ENCODE measurements around the gene PTPRN2. TPM values are rescaled to one million over a fixed set of nuclear protein-coding genes. Genes with fewer than 3 reads are reported as not detected.
"Not testable (repeated sequence)": the region's sequence is repeated elsewhere in the genome, so short reads cannot be mapped to it uniquely, and the experiment has no call there.

The PTPRN2 gene
- polyA plus RNA-seq, 1 donor, result 5.7 TPM

DNA sequence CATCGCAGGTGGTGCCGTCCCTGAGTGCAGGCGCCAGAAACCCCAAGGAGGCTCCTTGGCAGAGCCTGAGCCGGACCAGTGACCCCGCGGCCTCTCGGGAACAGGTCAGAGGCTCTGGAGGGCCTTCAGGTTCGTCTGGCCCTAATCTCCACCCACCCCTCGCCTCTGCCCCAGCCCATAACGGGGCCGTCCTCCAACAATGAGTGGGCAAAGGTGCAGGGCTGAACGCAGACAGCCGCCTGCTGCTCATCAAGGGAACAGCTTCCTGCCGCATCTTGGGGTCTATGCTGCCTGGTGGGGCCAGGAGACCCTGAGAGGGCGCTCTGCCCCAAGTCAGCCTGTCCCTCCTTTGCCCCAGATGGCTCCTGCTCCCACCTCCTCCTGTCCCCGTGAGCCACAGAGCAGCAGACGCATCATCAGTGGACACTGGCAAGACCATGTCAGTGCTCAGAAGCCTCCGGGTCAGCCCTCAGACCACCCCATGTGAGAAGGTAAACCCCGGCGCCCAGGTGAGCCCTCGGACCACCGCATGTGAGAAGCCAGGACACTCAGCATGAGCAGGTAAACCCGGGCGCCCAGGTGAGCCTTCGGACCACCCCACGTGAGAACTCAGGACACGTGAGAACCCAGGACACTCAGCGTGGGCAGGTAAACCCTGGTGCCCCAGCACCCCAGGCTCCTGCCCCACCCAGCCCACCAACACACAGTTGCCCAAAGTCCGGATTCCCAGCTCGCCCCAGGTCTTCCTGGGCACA is 142.0 kb downstream of the PTPRN2 start:
- DNase-seq, result no peak

GRCh38 chr7:158444501-158445420 is 142.9 kb downstream of the PTPRN2 start:
- DNase-seq, result no peak

DNA sequence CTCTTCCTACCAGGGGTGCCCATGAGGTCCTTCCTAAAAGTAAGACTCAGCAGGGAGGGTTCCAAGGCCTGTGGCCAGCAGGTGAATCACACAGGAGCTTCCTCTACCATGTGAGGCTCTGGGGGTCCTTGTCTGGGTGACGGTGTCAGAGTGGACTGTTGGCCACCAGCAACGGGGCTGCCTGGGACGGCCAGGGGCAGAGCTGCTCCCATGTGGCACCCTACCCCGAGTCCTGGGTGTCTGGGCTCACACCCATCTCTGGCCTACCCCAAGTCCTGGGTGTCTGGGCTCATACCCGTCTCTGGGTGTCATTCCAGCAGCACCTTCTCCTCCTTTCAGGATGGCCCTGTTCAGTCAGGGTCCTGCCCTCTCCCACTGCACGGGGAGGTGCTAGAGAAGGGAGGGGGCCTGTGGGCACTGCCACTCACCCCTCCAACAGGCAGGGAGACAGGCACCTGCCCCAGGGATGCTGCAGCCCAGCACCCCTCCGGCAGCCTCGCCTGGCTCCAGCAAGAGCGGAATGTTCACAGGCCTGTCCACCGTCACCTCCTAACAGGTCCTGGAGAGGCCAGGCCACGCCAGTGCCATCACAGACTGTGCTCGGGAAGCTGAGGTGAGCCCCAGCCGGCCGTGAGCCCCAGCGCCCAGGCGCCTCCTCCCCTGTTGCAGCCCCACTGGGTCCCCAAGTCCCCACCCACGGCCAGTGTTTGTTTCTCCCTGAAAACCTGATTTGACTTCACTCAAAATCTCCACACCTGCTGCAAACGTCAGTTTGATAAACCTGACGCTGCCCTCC is 143.7 kb downstream of the PTPRN2 start:
- DNase-seq, result no peak

- DNase-seq, result no peak
Observed at GRCh38 chr7:158443014-158443687, 144.5 kb downstream of the PTPRN2 start.

DNA sequence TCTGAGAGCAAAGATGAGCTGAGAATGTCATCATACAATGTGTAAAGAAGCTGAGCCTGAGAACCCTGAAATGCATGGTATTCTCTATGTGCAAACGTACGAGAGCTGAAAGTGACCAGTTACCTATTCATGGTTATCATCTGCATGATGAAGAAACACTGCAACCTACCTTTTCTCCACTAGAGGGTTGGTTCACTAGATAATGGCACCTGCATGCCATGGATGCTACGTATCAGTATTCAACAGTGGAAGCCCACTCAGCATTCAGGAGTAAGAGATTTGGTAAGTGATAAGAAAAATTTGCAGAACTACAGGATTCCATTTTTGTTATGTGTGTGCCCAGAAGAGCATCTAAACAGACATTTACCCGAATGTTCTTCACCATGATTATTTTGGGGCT is 145.4 kb downstream of the PTPRN2 start:
- no peak for DNase-seq

- no peak for DNase-seq
Observed at GRCh38 chr7:158439035-158439434, 148.6 kb downstream of the PTPRN2 start.

GRCh38 chr7:158432369-158433341 is 155.0 kb downstream of the PTPRN2 start:
- DNase-seq, result no peak

DNA sequence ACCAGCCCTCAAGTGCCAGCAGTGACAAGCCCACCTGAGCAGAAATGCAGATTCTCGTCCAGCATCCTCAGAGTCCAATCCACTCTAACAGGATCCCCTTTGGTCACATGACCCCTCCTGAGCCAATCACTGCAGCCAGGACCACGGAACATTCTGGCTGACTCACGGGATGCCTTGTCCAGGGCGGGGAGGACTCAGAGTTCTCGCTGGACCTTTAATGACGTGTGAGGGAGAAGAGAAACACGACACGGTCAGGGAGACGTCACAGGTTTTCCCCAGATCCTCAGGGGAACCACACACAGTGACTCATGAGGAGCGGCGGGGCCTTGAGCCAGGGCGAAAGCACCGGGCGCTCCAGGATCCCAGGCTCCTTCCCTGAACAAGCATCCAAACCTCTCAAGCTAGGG is 155.7 kb downstream of the PTPRN2 start:
- no peak for DNase-seq

DNA sequence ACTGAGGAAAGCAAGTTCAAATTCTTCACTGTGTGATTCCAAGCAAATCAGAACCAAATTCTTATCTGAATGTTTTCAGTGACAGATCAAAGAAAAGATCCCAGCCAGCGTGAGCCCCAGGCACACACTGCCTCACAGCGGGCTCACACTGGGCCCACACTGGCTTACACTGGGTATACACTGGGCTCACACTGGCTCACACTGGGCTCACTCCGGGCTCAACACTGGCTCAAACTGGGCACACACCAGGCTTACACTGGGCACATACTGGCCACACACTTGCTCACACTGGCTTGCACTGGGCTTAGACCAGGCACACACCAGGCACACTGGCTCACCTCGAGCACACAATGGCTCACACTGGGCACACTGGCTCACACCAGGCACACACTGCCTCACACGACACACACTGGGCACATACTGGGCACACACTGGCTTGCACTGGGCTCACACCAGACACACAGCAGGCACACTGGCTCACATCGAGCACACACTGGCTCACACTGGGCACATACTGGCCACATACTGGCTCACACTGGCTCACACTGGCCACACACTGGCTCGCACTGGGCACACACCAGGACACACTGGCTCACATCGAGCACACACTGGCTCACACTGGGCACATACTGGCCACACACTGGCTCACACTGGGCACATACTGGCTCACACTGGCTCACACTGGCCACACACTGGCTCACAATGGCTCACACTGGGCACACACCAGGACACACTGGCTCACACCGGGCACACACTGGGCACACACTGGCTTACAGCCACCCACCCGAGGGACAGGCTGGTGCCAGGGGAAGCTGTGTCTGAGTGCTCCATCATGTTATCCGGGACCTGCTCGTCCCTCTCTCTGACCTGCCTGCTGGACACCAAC is 156.3 kb downstream of the PTPRN2 start:
- DNase-seq, result no peak

DNA sequence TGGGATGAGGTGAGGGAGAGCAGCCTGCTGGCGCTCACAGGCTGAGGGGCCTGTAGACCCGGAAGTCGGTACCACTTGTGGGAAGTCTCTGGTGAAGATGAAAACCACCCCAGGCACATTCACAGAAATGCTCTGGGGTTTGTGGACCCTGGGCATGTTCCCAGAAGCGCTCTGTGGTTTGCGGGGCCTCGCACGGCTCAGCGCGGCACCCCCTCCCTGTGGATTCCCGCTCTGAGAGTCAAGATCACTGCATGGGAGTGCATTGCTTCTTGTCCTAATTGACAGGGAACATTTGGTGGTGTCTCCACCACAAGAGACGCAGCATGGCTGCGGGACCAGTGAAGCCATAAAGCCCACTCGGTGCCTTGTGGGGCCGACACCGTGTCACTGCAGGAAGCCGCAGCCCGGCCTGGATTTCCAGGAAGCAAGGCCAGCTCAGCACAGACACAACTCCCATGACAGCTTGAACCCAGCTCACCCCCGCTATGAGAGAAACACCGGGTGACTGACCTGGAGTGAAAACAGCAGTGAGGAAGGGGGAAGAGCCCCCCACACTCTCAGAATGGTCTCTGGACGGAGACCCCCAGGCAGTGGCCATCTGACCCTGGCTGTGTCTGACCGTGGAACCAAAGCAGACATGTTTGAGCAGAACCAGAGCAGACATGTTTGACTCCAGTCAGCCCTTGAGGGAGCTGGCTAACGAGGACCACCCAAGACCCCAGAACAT is 157.2 kb downstream of the PTPRN2 start:
- DNase-seq, result no peak

DNA sequence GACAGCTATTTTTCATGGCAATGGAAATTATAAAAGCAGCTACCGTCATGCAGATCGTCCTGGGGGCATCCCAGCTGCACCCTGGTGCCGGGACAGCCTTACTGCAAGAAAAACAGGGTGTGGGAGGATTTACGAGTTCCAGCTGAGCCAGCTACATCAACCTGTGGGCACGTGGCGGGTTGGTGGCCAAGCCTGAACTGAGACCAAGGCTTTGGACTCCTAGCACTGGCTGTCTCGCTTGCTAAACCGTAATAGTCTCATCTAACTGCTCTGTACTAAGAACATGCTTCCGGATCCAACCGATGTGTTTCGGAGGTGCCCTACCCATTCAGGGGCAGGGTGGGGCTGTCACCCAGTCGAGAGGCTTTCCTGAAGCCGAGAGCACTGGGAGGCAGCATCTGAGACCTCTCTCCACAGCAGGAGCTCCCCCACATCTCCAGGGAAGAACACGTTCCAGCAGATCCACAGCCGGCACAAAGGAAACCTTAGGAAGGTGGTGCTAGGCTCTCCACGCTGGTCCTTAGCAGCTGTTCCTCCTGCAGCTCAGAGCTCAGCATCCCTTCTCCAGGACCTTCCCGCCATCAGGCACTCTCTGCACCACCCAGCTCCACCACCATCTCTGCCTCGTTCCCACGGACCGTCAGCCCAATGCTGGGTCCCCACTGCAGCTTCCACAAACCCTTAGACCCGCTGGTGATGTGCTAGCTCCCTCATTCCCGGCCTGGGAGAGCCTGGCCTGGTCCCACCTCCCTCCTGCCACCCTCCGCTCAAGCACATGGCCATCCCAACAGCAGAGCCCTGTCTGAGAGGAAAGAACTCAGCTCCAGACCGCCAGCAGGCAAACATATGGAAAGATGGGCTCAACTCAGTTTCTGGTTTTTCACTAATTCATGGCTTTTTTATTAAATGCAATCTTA is 158.5 kb downstream of the PTPRN2 start:
- no peak for DNase-seq

DNA sequence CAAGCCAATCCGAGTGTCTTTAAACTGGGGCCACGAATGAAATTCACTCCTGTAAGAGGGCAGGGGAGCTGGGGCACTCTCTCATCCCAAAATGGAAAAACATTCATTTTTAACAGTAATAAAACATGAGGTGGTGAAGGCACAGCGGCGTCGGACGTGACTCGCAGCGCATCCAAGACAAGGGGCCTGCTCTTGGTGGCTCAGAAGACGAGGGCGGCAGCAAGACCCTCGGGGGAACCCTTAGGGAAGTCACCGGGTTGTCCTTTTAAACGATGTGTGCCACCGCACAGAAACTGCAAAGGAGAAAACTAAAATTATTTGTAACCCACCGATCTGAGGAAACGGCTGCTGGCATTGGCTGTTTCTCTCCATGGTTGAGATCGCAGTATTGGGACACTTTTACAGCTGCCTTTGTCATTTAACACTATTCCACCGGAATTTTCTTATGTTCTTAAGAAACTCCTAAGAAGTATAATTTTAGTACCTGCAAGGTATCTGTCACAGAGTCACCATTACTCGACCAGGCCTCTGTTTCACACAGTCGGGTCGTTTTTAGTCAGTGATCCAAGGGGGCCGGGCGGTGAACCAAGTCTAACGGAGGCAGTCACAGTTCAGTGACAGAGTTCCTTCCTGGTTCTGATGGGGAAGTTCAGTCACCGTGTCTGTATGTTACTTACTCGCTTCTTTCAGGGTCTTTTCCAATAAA is 159.3 kb downstream of the PTPRN2 start:
- DNase-seq, result no peak

DNA sequence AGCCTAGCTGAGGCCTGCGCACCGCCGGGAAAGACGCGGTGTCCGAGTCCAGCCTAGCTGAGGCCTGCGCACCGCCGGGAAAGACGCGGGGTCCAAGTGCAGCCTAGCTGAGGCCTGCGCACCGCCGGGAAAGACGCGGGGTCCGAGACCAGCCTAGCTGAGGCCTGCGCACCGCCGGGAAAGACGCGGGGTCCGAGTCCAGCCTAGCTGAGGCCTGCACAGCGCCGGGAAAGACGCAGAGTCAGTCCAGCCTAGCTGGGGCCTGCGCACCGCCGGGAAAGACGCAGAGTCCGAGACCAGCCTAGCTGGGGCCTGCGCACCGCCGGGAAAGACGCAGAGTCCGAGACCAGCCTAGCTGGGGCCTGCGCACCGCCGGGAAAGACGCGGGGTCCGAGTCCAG is 161.9 kb downstream of the PTPRN2 start:
- not testable (repeated sequence) for DNase-seq

DNA sequence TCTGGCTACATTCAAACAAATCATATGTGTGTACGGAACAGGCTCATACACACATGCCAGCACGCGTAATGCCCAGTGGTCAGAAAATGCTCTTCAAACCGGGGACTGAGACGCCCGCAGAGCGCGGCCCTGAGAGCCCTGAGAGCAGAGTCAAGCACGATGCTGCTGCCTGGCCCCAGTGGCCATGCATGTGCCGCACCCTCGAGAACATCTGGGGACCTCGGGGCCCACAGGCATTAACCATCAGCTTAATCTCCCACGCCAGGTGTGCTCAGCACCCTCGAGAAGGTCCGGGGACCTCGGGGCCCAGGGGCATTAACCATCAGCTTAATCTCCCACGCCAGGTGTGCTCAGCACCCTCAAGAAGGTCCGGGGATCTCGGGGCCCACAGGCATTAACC is 163.1 kb downstream of the PTPRN2 start:
- DNase-seq, result no peak

DNA sequence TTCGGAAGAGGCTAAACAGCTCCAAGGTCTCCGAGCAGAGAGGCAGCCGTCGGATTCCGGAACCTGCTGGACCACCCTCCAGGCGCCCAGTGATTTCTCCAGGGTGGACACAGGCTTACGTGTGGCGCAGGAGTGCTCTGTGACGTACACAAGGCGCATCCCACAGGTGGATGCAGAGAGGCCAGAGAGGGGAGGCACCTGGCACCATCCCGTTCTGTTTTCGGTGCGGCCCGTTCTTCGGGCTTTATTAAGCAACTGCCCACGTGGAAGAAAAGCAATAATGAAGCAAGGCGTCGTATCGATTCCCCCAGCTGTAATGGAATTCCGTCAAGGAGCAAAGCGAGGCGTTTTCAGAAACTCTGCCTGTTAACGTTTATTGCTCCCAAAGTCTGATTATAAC is 163.6 kb downstream of the PTPRN2 start:
- DNase-seq, result no peak

GRCh38 chr7:158422887-158423560 is 164.6 kb downstream of the PTPRN2 start:
- DNase-seq, result no peak

Data from left kidney (tissue), 2 donors.